Activated naive CD4-positive, alpha-beta T cell treated with anti-CD3 and anti-CD28 coated beads for 36 hours (primary cell): ENCODE measurements around the gene AFAP1L1. TPM values are rescaled to one million over a fixed set of nuclear protein-coding genes. Genes with fewer than 3 reads are reported as not detected.

Source experiments
- CTCF ChIA-PET: fragments of 350-600 bp; sonication (Branson Sonifier 250); formaldehyde crosslinking; loops from one replicate; lab custom pipeline; 2021; ENCODE audit warnings: antibody characterized with exemption; lab: Charles Lee
- DNase-seq: peaks from one replicate; pipeline ENCODE4 v3.0.0-alpha.2; 2020
- H3K27ac Mint-ChIP-seq: one replicate; pipeline ENCODE4 v1.8.0; 2021; ENCODE audit warnings: mild to moderate bottlenecking, mixed read lengths
- H3K27me3 Mint-ChIP-seq: one replicate; pipeline ENCODE4 v1.8.0; 2021; ENCODE audit warnings: low read depth, mixed read lengths
- H3K36me3 Mint-ChIP-seq: one replicate; pipeline ENCODE4 v1.8.0; 2021; ENCODE audit warnings: low read depth, mixed read lengths
- H3K4me1 Mint-ChIP-seq: one replicate; pipeline ENCODE4 v1.8.0; 2021; ENCODE audit warnings: low read depth, mixed read lengths
- H3K4me3 Mint-ChIP-seq: one replicate; pipeline ENCODE4 v1.8.0; 2021; ENCODE audit warnings: mild to moderate bottlenecking, moderate library complexity, mixed read lengths
- H3K9me3 Mint-ChIP-seq: one replicate; pipeline ENCODE4 v1.8.0; 2021; ENCODE audit warnings: mixed read lengths
- intact Hi-C: fragments of 100-400 bp; cut with micrococcal nuclease; formaldehyde crosslinking; loops from one replicate; pipeline ENCODE4 v1.15.1; 2023
- total RNA-seq, 2 experiments: library from RNA; stranded (reverse); gene quantifications; one replicate each; pipeline ENCODE4 v1.2.3, GENCODE V29; 2021

AFAP1L1 gene
- total RNA-seq, 2 experiments from 2014 or later: 0.07 TPM; not detected in 1

DNA sequence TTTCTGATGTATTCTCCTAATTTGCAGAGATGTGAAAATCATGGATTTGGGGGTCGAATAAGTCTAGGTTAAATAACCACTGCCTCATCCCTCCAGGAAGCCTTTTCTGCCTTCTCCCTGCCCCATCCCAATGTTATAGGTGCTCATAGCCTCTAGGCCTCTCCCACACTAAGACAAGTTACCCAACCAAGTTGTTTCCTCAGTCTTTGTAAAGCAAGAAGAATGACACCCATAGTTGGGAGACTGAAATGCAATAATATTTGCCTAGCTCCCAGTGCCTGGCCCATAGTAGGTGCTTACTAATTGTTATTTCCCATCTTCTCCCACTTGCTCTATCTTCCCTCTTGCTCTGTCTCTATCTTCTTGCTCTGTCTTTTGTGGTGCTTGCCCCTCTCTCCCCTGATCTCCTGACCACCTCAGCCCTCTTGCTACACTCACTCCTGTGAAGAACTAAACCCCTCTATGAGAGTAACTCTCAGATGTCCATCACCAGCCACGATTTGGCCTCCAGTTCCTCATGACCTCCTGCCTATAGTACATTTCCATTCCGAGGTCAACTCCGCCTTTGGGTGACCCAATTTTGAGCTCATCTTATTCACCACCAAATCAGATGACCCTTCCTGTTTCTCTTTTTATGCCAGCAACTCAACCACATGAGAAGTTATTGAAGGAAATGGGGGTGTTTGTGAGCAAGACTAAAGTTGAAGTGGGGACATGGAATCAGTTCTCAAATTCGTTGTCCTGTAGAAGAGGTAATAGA is 7.0 kb downstream of the AFAP1L1 start:
- CTCF ChIA-PET: interaction anchor here (1.0 to 1.6 kb wide), 5 partner anchors 9 to 156 kb away, joined by 3 to 4 read pairs (median 3); no protein-coding TSS in a partner anchor
- DNase-seq: no peak
- H3K4me1 Mint-ChIP-seq: no peaks in the 10 kb centered on the region
- peaks cover 6% of the 10 kb centered on the region for H3K27me3 Mint-ChIP-seq
- intact Hi-C loops: no loop called here
- H3K27ac Mint-ChIP-seq: no peak overlapping the region
- H3K4me3 Mint-ChIP-seq: no peak overlapping the region
- H3K9me3 Mint-ChIP-seq: no peaks in the 10 kb centered on the region
- no peaks in the 10 kb centered on the region for H3K36me3 Mint-ChIP-seq

DNA sequence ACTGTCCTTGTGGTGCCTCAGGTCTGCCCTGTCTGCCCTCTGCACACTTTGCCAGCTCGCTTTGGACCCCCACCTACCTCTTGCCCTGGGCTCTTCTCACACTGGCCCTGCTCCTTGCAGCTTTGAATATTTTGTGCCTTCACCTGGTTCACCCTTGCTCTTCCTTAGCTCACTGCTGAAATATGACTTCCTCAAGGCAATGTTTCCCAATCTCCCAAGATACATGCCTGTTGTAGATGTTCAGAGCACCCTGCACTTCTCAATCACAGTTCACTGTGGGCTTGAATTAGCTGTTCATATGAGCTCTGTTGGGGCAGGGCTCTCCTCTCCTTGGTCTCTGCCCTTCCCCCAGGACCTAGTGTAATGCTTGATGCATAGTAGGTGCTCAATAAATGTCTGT is 8.0 kb downstream of the AFAP1L1 start:
- no peak for DNase-seq
- Mint-ChIP-seq H3K9me3 (no peaks in the 10 kb centered on the region), H3K27ac (no peak overlapping the region), H3K27me3 (peaks cover 5% of the 10 kb centered on the region), H3K4me3 (no peak overlapping the region), H3K36me3 (no peaks in the 10 kb centered on the region), H3K4me1 (no peaks in the 10 kb centered on the region)
- CTCF ChIA-PET: interaction anchor here (0.6 to 1.6 kb wide), 4 partner anchors 9 to 155 kb away, joined by 3 to 4 read pairs (median 4); no protein-coding TSS in a partner anchor
- intact Hi-C loops: no loop called here

DNA sequence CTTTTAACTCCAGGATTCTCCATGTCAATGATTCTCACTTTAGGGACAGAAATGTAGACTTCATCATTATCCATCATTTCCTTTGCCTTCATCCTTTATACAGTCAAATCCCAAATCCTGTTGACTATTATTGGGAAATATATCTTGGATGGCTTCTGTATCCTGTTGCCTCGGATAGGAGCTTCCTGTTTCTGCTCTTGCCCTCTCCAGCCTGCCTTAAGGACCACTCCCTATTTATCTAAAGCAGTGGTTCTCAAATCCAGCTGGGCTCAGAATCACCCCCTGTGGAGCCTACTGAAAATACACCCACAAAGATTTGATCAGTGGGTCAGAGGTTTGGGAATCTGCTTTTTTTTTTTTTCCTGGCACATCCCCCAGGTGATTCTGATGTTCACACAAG is 8.5 kb downstream of the AFAP1L1 start:
- peaks cover 5% of the 10 kb centered on the region for H3K27me3 Mint-ChIP-seq
- H3K4me3 Mint-ChIP-seq: no peak overlapping the region
- H3K4me1 Mint-ChIP-seq: no peaks in the 10 kb centered on the region
- intact Hi-C loops: no loop called here
- no peak for DNase-seq
- CTCF ChIA-PET: interaction anchor here (1.2 to 1.6 kb wide), 2 partner anchors 11 to 154 kb away, joined by 3 to 4 read pairs; no protein-coding TSS in a partner anchor
- H3K27ac Mint-ChIP-seq: no peak overlapping the region
- H3K9me3 Mint-ChIP-seq: no peaks in the 10 kb centered on the region
- H3K36me3 Mint-ChIP-seq: no peaks in the 10 kb centered on the region

DNA sequence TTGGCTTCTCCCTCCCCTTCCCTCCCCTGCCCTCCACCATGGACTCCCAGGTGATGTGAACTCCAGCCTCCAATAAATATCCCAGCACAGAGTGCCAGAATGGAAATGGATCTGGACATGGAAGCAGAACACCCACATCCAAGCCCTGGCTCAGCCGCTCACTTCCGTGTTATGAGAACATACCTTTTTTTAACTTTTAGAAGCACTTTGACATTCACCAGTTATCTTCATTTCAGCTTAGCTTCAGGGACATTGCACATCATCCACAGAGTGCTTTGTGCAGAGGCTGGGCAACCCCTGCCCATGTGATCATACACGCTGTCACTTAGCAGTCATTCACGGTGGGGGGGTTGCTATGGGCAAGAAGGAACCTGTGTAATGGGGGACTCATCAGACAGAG is 9.1 kb downstream of the AFAP1L1 start:
- DNase-seq: no peak
- CTCF ChIA-PET: no interaction called here
- H3K4me1 Mint-ChIP-seq: no peaks in the 10 kb centered on the region
- H3K36me3 Mint-ChIP-seq: no peaks in the 10 kb centered on the region
- intact Hi-C loops: no loop called here
- H3K27me3 Mint-ChIP-seq: peaks cover 5% of the 10 kb centered on the region
- no peak overlapping the region for H3K4me3 Mint-ChIP-seq
- no peak overlapping the region for H3K27ac Mint-ChIP-seq
- H3K9me3 Mint-ChIP-seq: no peaks in the 10 kb centered on the region

DNA sequence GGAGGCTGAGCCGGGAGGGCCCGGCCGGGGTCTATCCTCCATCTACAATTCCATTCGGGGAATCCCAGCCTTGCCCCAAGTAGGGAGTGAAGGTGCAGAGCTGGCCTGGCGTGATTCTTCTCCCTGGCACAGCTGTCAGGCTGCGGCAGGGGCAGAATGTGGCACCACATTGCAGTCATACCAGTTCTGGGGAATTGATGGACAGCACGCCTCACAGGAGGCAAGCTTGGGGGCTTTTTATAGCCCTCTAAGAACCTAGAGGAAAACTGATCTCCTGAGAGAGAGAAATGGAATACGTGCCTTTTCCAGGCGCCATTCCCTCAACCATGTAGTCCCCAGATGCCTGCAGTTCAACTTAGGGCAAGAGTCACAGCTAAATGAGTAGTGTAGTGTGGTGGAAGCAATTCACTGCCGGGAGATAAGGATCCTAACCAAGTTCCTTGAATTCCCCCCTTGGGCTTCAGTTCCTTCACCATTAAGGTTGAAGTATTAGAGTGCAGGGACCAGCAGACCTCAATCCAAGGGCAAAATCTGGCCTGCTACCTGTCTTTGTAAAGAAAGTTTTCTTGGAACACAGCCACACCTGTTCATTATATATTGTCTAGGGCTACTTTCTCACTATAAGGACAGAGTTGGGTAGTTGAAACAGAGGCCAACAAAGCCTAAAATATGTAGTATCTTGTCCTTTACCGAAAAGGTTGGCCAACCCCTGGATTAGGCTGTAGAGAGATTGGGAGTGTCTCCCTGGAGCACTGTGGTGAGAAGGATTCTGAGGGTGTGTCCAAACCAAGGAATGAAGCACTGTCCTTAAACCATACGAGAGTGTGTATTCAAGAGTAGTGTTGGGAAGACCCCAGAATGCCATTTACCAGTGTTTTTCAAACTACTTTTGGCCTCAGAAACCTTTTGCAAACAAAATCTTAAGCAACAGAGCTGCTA is 10.6 kb downstream of the AFAP1L1 start:
- Mint-ChIP-seq H3K4me3 (no peak overlapping the region), H3K27ac (no peak overlapping the region), H3K9me3 (no peaks in the 10 kb centered on the region), H3K36me3 (no peaks in the 10 kb centered on the region), H3K27me3 (peaks cover 5% of the 10 kb centered on the region), H3K4me1 (no peaks in the 10 kb centered on the region)
- no peak for DNase-seq
- intact Hi-C loops: no loop called here
- CTCF ChIA-PET: interaction anchor here (0.8 to 1.3 kb wide), 3 partner anchors 12 to 35 kb away, joined by 3 to 5 read pairs (median 4); no protein-coding TSS in a partner anchor

DNA sequence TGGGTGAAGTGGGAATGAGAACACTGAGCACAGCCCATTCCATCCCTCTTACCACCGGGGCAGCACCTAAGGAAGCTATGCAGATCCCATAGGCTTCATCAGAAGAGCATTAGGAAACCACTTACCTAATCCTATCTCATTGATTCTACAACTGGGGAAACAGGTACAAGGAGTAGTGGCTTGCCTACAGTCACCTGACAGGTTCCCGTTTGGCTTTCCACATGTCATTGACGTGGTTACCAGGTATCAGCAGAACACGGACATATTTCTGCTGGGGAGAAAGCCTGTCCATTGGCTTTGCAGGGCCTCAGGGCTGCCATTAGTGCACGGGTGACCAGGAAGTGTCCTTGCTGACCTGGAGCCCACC is 11.3 kb downstream of the AFAP1L1 start:
- Mint-ChIP-seq H3K27ac (no peak overlapping the region), H3K9me3 (no peaks in the 10 kb centered on the region), H3K4me3 (no peak overlapping the region), H3K36me3 (no peaks in the 10 kb centered on the region), H3K27me3 (peaks cover 5% of the 10 kb centered on the region), H3K4me1 (no peaks in the 10 kb centered on the region)
- CTCF ChIA-PET: interaction anchor here (0.9 to 1.3 kb wide), 3 partner anchors 13 to 34 kb away, joined by 3 to 5 read pairs (median 4); no protein-coding TSS in a partner anchor
- intact Hi-C loops: no loop called here
- DNase-seq: no peak

- Mint-ChIP-seq H3K36me3 (no peaks in the 10 kb centered on the region), H3K4me1 (no peaks in the 10 kb centered on the region), H3K9me3 (no peaks in the 10 kb centered on the region), H3K27ac (no peak overlapping the region), H3K27me3 (peaks cover 3% of the 10 kb centered on the region), H3K4me3 (no peak overlapping the region)
- CTCF ChIA-PET: interaction anchor here (0.9 to 1.3 kb wide), 3 partner anchors 14 to 33 kb away, joined by 3 to 5 read pairs (median 4); no protein-coding TSS in a partner anchor
- intact Hi-C loops: no loop called here
- DNase-seq: no peak
Measured at GRCh38 chr5:149283626-149284480, 12.2 kb downstream of the AFAP1L1 start.

- H3K27ac Mint-ChIP-seq: no peak overlapping the region
- peaks cover 2% of the 10 kb centered on the region for H3K27me3 Mint-ChIP-seq
- intact Hi-C loops: no loop called here
- CTCF ChIA-PET: no interaction called here
- no peaks in the 10 kb centered on the region for H3K9me3 Mint-ChIP-seq
- H3K36me3 Mint-ChIP-seq: no peaks in the 10 kb centered on the region
- no peaks in the 10 kb centered on the region for H3K4me1 Mint-ChIP-seq
- H3K4me3 Mint-ChIP-seq: no peak overlapping the region
- DNase-seq: no peak
Measured at GRCh38 chr5:149284501-149284900, 12.8 kb downstream of the AFAP1L1 start.

DNA sequence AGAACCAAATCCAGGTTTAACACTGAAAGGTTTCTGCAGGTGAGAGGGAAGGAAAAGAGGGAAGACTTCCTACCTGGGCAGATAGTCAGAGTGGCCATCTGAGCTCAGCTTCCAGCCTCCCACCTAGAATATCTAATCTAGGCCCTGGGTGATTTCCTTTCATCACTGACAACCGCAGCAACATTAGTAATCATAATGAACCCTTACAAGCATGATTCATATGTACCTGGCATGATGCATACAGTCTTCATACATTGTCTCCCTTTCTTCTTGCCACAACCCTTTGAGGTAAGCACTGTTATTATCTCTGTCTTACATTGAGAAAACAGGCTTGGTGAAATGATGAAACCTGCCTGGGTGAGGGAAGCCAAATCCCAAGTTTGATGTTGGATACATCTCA is 13.5 kb downstream of the AFAP1L1 start:
- H3K36me3 Mint-ChIP-seq: no peaks in the 10 kb centered on the region
- intact Hi-C loops: no loop called here
- no peak overlapping the region for H3K4me3 Mint-ChIP-seq
- DNase-seq: no peak
- H3K9me3 Mint-ChIP-seq: no peaks in the 10 kb centered on the region
- no peak overlapping the region for H3K27ac Mint-ChIP-seq
- CTCF ChIA-PET: no interaction called here
- no peaks in the 10 kb centered on the region for H3K4me1 Mint-ChIP-seq
- H3K27me3 Mint-ChIP-seq: no peaks in the 10 kb centered on the region

DNA sequence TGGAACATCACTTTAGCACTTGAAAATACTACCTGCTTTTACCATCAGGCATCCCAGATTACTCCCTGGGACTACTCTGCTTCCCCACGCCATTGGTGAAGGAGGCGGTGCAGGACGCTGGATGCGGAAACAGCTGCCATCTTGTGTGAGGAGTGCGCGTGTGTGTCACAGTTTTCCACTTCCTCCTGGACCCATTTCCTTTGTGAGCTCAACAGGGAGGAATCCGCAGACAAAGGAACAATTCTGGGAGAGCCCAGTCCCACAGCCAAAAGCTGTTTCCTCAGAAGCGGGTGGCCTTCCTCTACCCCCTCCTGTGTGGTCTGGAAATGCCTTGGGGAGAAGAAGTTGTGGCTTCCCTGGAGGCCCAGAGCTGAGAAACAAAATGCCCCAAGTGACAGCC is 16.8 kb downstream of the AFAP1L1 start:
- no peaks in the 10 kb centered on the region for H3K27me3 Mint-ChIP-seq
- intact Hi-C loops: no loop called here
- H3K4me3 Mint-ChIP-seq: no peak overlapping the region
- no peak for DNase-seq
- CTCF ChIA-PET: interaction anchor here (0.9 to 1.2 kb wide), 4 partner anchors 20 to 147 kb away, joined by 3 to 7 read pairs (median 3); no protein-coding TSS in a partner anchor
- no peak overlapping the region for H3K27ac Mint-ChIP-seq
- no peaks in the 10 kb centered on the region for H3K4me1 Mint-ChIP-seq
- H3K36me3 Mint-ChIP-seq: no peaks in the 10 kb centered on the region
- no peaks in the 10 kb centered on the region for H3K9me3 Mint-ChIP-seq

- intact Hi-C loops: no loop called here
- Mint-ChIP-seq H3K27ac (no peak overlapping the region), H3K4me1 (peaks cover under 1% of the 10 kb centered on the region), H3K9me3 (no peaks in the 10 kb centered on the region), H3K36me3 (no peaks in the 10 kb centered on the region), H3K4me3 (no peak overlapping the region), H3K27me3 (no peaks in the 10 kb centered on the region)
- DNase-seq: no peak
- CTCF ChIA-PET: interaction anchor here (0.9 kb wide), 1 partner anchor 146 kb away, joined by 3 read pairs; no protein-coding TSS in a partner anchor
Measured at GRCh38 chr5:149289301-149289700, 17.6 kb downstream of the AFAP1L1 start.
